Measurements from ENCODE around the gene MICALL1.

GRCh38 chr22:37931893-37932389 lies 25.8 kb downstream of the MICALL1 start:
- TF ChIP-seq CTCF (IDR thresholded peaks at IDR 0.05; ENCODE audit: insufficient read depth, low read length) (no peak), GABPA (IDR thresholded peaks at IDR 0.05; ENCODE audit: low read depth) (no peak), POLR2AphosphoS5 (IDR thresholded peaks at IDR 0.05; ENCODE audit: low read depth) (no peak), REST (IDR thresholded peaks at IDR 0.05; ENCODE audit: insufficient replicate concordance, low read depth) (no peak)

All from HL-60 (cell line).